Measurements from ENCODE around the gene GNAI3. TPM values are rescaled to one million over a fixed set of nuclear protein-coding genes. Genes with fewer than 3 reads are reported as not detected.

GNAI3 gene
- total RNA-seq, 1 experiment from 2014 or later, result 6.8 TPM

- no peaks in the 10 kb centered on the region for H3K9me2 ChIP-seq (replicated peaks; ENCODE audit: low read length)
- peaks cover 46% of the 10 kb centered on the region for H3K36me3 ChIP-seq (ENCODE audit: low read depth, low read length)
- no peaks in the 10 kb centered on the region for H3K27me3 ChIP-seq (ENCODE audit: low read length)
- H2AFZ ChIP-seq (ENCODE audit: low read length), result no peak overlapping the region
- DNase-seq (no peak), ATAC-seq (no peak)
- BruUV-seq (replicated peaks), result no TSS peak
- no peaks in the 10 kb centered on the region for H3K4me1 ChIP-seq (ENCODE audit: insufficient read depth, low read length)
- CTCF ChIA-PET, result no interaction called here
- H3K9ac ChIP-seq (ENCODE audit: low read length), result no peak overlapping the region
- TF ChIP-seq CTCF (conservative IDR thresholded peaks at IDR 0.05; ENCODE audit: low read depth, low read length) (no peak), EZH2phosphoT487 (IDR thresholded peaks at IDR 0.05; ENCODE audit: borderline replicate concordance, low read length) (no peak), EZH2 (IDR thresholded peaks at IDR 0.05; ENCODE audit: low read length, unreplicated experiment) (no peak)
- no peaks in the 10 kb centered on the region for H4K20me1 ChIP-seq (ENCODE audit: low read length)
- POLR2A ChIA-PET (ENCODE audit: unreplicated experiment), result no interaction called here
- no peaks in the 10 kb centered on the region for H3F3A ChIP-seq (ENCODE audit: low read length, unreplicated experiment)
- H3K4me2 ChIP-seq (ENCODE audit: low read length), result no peak overlapping the region
- H3K4me3 ChIP-seq (ENCODE audit: low read length), result no peak overlapping the region
- intact Hi-C loops (cut with micrococcal nuclease), result no loop called here
- no peaks in the 10 kb centered on the region for H3K9me3 ChIP-seq (ENCODE audit: low read length)
- H3K79me2 ChIP-seq (ENCODE audit: low read length), result no peaks in the 10 kb centered on the region
- no peak overlapping the region for H3K27ac ChIP-seq (ENCODE audit: low read length)
These were observed 37.6 kb downstream of the GNAI3 start for GRCh38 chr1:109586055-109586454.

GRCh38 chr1:109589177-109589576 is 40.8 kb downstream of the GNAI3 start:
- no peaks in the 10 kb centered on the region for H3K79me2 ChIP-seq (ENCODE audit: low read length)
- H3K36me3 ChIP-seq (ENCODE audit: low read depth, low read length), result peaks cover 51% of the 10 kb centered on the region
- no peak overlapping the region for H3K4me2 ChIP-seq (ENCODE audit: low read length)
- H3K4me1 ChIP-seq (ENCODE audit: insufficient read depth, low read length), result no peaks in the 10 kb centered on the region
- TF ChIP-seq CTCF (conservative IDR thresholded peaks at IDR 0.05; ENCODE audit: low read depth, low read length), result no peak
- no peak for TF ChIP-seq EZH2phosphoT487 (IDR thresholded peaks at IDR 0.05; ENCODE audit: borderline replicate concordance, low read length)
- no peak for TF ChIP-seq EZH2 (IDR thresholded peaks at IDR 0.05; ENCODE audit: low read length, unreplicated experiment)
- ChIA-PET POLR2A (ENCODE audit: unreplicated experiment) (no interaction called here), CTCF (no interaction called here)
- H3K27ac ChIP-seq (ENCODE audit: low read length), result no peak overlapping the region
- H4K20me1 ChIP-seq (ENCODE audit: low read length), result no peaks in the 10 kb centered on the region
- H3K27me3 ChIP-seq (ENCODE audit: low read length), result no peaks in the 10 kb centered on the region
- H3F3A ChIP-seq (ENCODE audit: low read length, unreplicated experiment), result no peaks in the 10 kb centered on the region
- H3K9me2 ChIP-seq (replicated peaks; ENCODE audit: low read length), result no peaks in the 10 kb centered on the region
- no peaks in the 10 kb centered on the region for H3K9me3 ChIP-seq (ENCODE audit: low read length)
- no peak overlapping the region for H3K4me3 ChIP-seq (ENCODE audit: low read length)
- DNase-seq (no peak), ATAC-seq (no peak)
- BruUV-seq (replicated peaks), result no TSS peak
- no peak overlapping the region for H2AFZ ChIP-seq (ENCODE audit: low read length)
- H3K9ac ChIP-seq (ENCODE audit: low read length), result no peak overlapping the region
- intact Hi-C loops (cut with micrococcal nuclease), result no loop called here

- Histone ChIP-seq H3K9me2 (replicated peaks; ENCODE audit: low read length) (no peaks in the 10 kb centered on the region), H3K9ac (ENCODE audit: low read length) (no peak overlapping the region), H3K27ac (ENCODE audit: low read length) (no peak overlapping the region), H3K79me2 (ENCODE audit: low read length) (no peaks in the 10 kb centered on the region), H3K36me3 (ENCODE audit: low read depth, low read length) (peaks cover 46% of the 10 kb centered on the region), H3F3A (ENCODE audit: low read length, unreplicated experiment) (no peaks in the 10 kb centered on the region), H3K9me3 (ENCODE audit: low read length) (no peaks in the 10 kb centered on the region), H3K4me1 (ENCODE audit: insufficient read depth, low read length) (no peaks in the 10 kb centered on the region), H2AFZ (ENCODE audit: low read length) (no peak overlapping the region), H4K20me1 (ENCODE audit: low read length) (no peaks in the 10 kb centered on the region), H3K4me3 (ENCODE audit: low read length) (no peak overlapping the region), H3K27me3 (ENCODE audit: low read length) (no peaks in the 10 kb centered on the region), H3K4me2 (ENCODE audit: low read length) (no peak overlapping the region)
- ChIA-PET POLR2A (ENCODE audit: unreplicated experiment) (no interaction called here), CTCF (no interaction called here)
- DNase-seq, result no peak
- TF ChIP-seq EZH2phosphoT487 (IDR thresholded peaks at IDR 0.05; ENCODE audit: borderline replicate concordance, low read length) (no peak), CTCF (conservative IDR thresholded peaks at IDR 0.05; ENCODE audit: low read depth, low read length) (no peak), EZH2 (IDR thresholded peaks at IDR 0.05; ENCODE audit: low read length, unreplicated experiment) (no peak)
- ATAC-seq, result no peak
- no TSS peak for BruUV-seq (replicated peaks)
- intact Hi-C loops (cut with micrococcal nuclease), result no loop called here
These were observed 41.3 kb downstream of the GNAI3 start for GRCh38 chr1:109589679-109590078.

Measured in PC-3 (cell line).